NCI-H460 (cell line): ENCODE measurements around the gene KCNIP2. TPM values are rescaled to one million over a fixed set of nuclear protein-coding genes. Genes with fewer than 3 reads are reported as not detected.
"Not testable (repeated sequence)": the region's sequence is repeated elsewhere in the genome, so short reads cannot be mapped to it uniquely, and the experiment has no call there.

Experiments used
- DNase-seq: peaks from one replicate; pipeline ENCODE4 v3.0.0-alpha.2; 2016; ENCODE audit warnings: low read depth; ENCODE audit errors: extremely low read depth
- total RNA-seq: library from RNA; depleted of rRNA; stranded (reverse); fragments of >200 nt; shearing (Covaris generic); gene quantifications from 2 replicates; pipeline ENCODE4 v1.2.3, GENCODE V29; 2014

KCNIP2 gene
- total RNA-seq, 1 experiment from 2014 or later, result 2.0 TPM

DNA sequence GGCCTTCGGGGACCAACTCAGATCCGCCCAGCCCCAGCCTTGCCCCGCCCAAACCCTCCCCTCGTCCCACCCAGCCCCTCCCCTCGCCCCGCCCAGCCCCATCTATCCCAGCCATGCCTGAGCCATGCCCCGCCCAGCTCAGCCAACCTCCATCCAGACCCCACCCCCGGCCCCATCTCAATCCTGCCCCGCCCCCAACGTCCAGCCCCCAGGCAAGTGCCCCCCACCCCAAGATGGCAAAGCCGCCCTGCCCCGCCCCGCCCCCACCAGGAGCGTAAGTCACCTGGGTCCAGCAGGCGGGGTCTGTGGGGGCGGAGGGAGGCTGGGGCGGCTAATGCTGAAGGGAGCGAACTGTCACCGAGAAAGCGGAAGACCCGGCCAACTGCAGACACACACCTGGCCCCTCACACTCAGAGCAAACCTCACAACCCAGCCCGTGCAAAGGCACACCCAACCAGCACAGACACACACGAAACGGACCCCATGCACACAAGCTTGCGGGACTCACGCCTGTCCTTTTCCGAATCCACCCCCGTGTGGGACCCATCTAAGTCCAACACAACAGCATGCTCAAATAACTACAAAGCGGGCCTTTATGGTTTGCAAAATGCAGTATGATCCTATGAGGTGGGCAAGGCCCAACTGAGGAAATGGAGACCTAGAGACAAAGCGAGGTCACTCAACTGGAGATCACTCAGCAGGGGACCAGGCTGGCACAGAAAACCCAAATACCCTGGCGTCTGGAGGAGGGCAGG, 13.9 kb downstream of the KCNIP2 start:
- no peak for DNase-seq

GRCh38 chr10:101828766-101829551, 14.6 kb downstream of the KCNIP2 start:
- no peak for DNase-seq

DNA sequence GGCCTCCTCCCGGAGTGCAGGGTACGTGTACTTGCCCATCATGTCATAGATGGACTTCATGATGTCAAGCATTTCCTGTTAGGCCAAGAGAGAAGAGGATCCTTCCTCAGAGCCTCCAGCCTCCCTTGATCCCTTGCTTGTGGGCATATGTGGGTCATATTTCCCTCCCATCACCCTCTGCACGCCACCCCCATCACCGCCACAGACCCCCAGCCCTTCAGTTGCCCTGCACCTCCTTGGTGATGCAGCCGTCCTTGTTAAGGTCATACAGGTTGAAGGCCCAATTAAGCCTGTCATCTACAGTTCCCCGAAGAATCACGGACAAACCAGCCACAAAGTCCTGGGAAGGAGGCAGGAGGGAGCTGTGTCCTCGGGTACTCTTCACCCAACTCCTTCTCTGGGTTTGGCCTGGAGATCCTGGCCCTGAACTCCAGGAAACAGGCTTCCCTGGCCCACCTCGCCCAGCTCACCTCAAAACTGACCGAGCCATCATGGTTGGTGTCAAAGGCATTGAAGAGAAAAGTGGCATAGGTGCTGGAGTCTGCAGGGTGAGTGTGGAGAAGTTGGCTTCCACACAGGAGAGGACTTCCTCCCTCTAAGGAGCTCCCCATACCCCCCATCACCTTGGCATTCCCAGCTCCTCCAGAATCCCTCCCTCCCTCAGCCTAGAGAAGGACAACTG, 15.5 kb downstream of the KCNIP2 start:
- DNase-seq, result no peak

- no peak for DNase-seq
These were observed 16.7 kb downstream of the KCNIP2 start for GRCh38 chr10:101826852-101827434.

GRCh38 chr10:101824736-101825135, 18.9 kb downstream of the KCNIP2 start:
- no peak for DNase-seq

GRCh38 chr10:101818872-101819633, 24.5 kb downstream of the KCNIP2 start:
- DNase-seq, result no peak

GRCh38 chr10:101818119-101818871, 25.3 kb downstream of the KCNIP2 start, which contains the start of gene OGA:
Gene OGA (minus strand): TSS chr10:101818444. CDS start chr10:101818022, 422 bp downstream.
- peak; percentile 100 for DNase-seq

GRCh38 chr10:101817337-101818118, 26.1 kb downstream of the KCNIP2 start:
- peak; percentile 87 for DNase-seq

DNA sequence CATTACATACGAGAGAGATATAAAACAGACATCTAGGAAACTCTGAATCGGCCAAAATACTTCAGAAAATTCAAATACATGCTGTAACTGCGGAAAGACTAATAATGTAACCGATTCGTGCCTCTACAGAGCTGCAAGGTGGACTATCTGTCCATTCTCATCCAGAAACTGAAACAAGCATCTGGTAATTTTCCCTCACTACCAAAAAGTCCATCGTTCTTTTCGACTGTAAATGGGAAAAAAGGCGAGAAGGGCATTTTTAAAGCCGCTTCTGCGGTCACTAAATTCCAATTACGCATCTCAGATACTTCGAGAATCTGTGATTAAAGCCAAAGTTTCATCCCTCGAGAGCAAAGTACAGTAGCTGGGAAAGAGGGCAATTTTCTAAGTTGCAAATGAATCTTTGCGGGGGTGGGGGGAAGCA, 26.7 kb downstream of the KCNIP2 start:
- DNase-seq, result no peak

DNA sequence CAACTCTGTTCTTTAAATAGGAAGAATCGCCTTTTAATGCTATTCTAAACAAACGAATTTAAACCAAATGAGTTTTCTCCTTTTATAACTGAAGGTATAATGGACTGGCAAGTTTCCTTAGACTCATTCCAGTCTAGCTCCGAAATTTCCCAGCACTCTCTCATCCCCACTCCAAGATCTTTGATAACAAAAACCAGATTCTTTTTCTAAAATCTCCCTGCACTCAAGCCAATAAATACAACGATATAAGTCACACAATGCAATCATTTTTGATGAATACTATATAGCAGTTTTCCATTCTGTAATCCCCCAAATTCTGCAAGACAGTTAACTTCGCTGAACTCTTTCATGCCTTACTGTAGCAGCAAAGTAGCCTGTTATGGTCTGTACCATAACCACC, 27.2 kb downstream of the KCNIP2 start:
- DNase-seq, result no peak

GRCh38 chr10:101814466-101815071, 29.0 kb downstream of the KCNIP2 start:
- no peak for DNase-seq

GRCh38 chr10:101812606-101813005, 31.0 kb downstream of the KCNIP2 start:
- DNase-seq, result no peak

- no peak for DNase-seq
These were observed 36.4 kb downstream of the KCNIP2 start for GRCh38 chr10:101807158-101807557.

DNA sequence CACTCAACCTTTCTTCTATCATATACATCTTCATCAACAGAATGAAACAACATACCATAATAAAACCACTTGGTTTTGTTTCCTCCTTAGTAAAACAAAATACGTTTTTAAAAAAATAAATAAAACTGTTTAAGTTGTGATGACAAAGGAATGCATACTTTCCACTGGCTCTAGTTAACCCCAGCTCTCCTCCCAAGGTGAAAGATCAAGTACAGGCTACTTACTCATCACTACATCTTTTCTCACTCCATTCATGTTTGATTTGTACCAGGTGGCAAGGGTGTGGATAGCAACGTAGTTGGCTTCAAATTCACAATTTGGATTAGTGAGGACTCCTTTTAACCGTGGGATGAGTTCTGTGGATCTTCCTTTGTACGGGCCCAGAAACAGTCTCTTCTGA, 40.1 kb downstream of the KCNIP2 start:
- no peak for DNase-seq

GRCh38 chr10:101797403-101798059, 46.1 kb downstream of the KCNIP2 start:
- no peak for DNase-seq

DNA sequence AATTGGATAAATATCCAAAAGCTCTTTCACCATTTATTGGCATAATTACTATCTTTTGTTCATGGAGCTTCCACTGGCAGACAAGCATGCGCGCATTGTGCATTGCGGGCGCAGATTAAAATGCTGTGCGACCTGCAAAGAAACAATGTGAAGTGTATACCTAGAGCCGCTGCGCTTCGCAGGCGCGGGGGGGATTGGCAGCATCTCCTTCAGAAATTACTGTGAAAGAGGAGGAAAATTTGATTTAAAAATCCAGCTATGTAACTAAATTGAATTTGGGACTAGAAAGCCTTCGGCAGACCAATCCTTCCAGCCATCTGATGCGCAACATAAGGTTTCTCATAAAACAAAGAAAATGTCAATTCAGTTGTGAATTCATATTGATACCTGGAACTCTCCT, 50.1 kb downstream of the KCNIP2 start:
- no peak for DNase-seq

DNA sequence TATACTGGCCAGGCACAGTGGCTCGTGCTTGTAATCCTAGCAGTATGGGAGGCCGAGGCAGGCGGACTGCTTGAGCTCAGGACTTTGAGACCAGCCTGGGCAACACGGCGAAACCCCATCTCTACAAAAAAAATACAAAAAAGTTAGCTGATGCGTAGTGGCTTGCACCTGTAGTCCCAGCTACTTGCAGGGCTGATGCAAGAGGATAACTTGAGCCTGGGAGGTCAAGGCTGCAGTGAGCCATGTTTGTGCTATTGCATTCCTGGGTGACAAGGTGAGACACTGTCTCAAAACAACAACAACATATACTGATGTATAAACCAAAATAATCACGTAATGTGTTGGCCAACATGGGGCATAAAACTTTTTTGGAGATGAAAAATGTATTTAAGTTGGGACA, 53.9 kb downstream of the KCNIP2 start:
- no peak for DNase-seq

- DNase-seq, result not testable (repeated sequence)
These were observed 54.4 kb downstream of the KCNIP2 start for GRCh38 chr10:101789231-101789630.
